Endothelial cell of umbilical vein (primary cell): ENCODE measurements around the gene GSE1. TPM values are rescaled to one million over a fixed set of nuclear protein-coding genes. Genes with fewer than 3 reads are reported as not detected.

ENCODE experiments used
- BruUV-seq: library from RNA; stranded (reverse); fragments of 400-500 nt; replicated peaks from 2 replicates; lab custom pipeline; 2021; lab: Mats Ljungman, UMichigan
- CTCF ChIA-PET: fragments of 300-600, 350-600 bp; sonication (Branson Sonifier 250); formaldehyde crosslinking; loops from one replicate; lab custom pipeline; 2021; ENCODE audit warnings: antibody characterized with exemption, inconsistent platforms; lab: Charles Lee
- POLR2A ChIA-PET: fragments of 300-600, 350-600 bp; sonication (Branson Sonifier 250); formaldehyde crosslinking; loops from one replicate; lab custom pipeline; 2021; ENCODE audit warnings: antibody characterized with exemption, inconsistent platforms; lab: Charles Lee
- DNase-seq: peaks from one replicate; pipeline ENCODE4 v3.0.0-alpha.2; 2011; ENCODE audit warnings: low read depth, low spot score
- FAIRE-seq: peaks from 2 replicates; lab custom pipeline; 2011; peaks lifted over from hg19 to GRCh38; lab: Jason Lieb, UNC
- H2AFZ ChIP-seq: 2 replicates; pipeline ENCODE4 v1.6.0; 2012; ENCODE audit warnings: low read depth, low read length, control low read depth, inconsistent platforms
- H3K27ac ChIP-seq: 2 replicates; pipeline ENCODE4 v1.5.1; 2011; ENCODE audit warnings: low read depth, mild to moderate bottlenecking, control low read depth, low read length, moderate library complexity; ENCODE audit not compliant: insufficient read depth
- H3K27me3 ChIP-seq, 2 experiments: 2 replicates each; pipeline versions ENCODE4 v1.6.0 to v1.6.1; 2011; ENCODE audit warnings: low read length in 2 of 2, mixed read lengths in 1 of 2; ENCODE audit not compliant: control insufficient read depth in 2 of 2, insufficient read depth in 2 of 2
- H3K36me3 ChIP-seq, 2 experiments: 2 replicates in 1 of 2; 3 replicates in 1 of 2; pipeline ENCODE4 v1.5.1; 2011; ENCODE audit warnings: low read length in 2 of 2, mild to moderate bottlenecking in 1 of 2, moderate library complexity in 1 of 2; ENCODE audit not compliant: control insufficient read depth in 2 of 2, insufficient read depth in 2 of 2; ENCODE audit errors: extremely low read depth in 1 of 2
- H3K4me1 ChIP-seq: 3 replicates; pipeline ENCODE4 v1.5.1; 2011; ENCODE audit warnings: mild to moderate bottlenecking, low read length; ENCODE audit not compliant: control insufficient read depth, insufficient read depth; ENCODE audit errors: extremely low read depth
- H3K4me2 ChIP-seq: 2 replicates; pipeline ENCODE4 v1.6.1; 2011; ENCODE audit warnings: low read length, control low read depth, mixed read lengths; ENCODE audit not compliant: insufficient read depth
- H3K4me3 ChIP-seq, 3 experiments: fragments of 200-600 bp in 1 of 3; sonication (generic), shearing (Covaris generic) in 1 of 3; replicated peaks in 1 of 3; 2 replicates each; pipeline ENCODE4 v1.5.1; 2011 to 2016; ENCODE audit warnings: control low read depth in 3 of 3, low read length in 3 of 3, mild to moderate bottlenecking in 2 of 3, inconsistent platforms in 1 of 3, low read depth in 1 of 3, moderate library complexity in 1 of 3; ENCODE audit not compliant: insufficient read depth in 1 of 3
- H3K79me2 ChIP-seq: 2 replicates; pipeline ENCODE4 v1.6.0; 2012; ENCODE audit warnings: low read length, inconsistent platforms; ENCODE audit not compliant: control insufficient read depth, insufficient read depth
- H3K9ac ChIP-seq: replicated peaks from 2 replicates; pipeline ENCODE3; 2011; ENCODE audit warnings: low read length, control low read depth; ENCODE audit not compliant: insufficient read depth; ENCODE audit errors: extremely low read depth
- H3K9me1 ChIP-seq: replicated peaks from 3 replicates; pipeline ENCODE4 v1.6.0; 2011; ENCODE audit warnings: mild to moderate bottlenecking, low read length; ENCODE audit not compliant: control insufficient read depth, insufficient read depth; ENCODE audit errors: extremely low read depth
- H3K9me3 ChIP-seq: replicated peaks from 2 replicates; pipeline ENCODE4 v1.5.1; 2012; ENCODE audit warnings: low read length, inconsistent platforms; ENCODE audit not compliant: control insufficient read depth, insufficient read depth
- H4K20me1 ChIP-seq: replicated peaks from 2 replicates; pipeline ENCODE3; 2011; ENCODE audit warnings: mild to moderate bottlenecking, low read length; ENCODE audit not compliant: control insufficient read depth, insufficient read depth; ENCODE audit errors: extremely low read depth
- CTCF ChIP-seq, 2 donors: IDR thresholded peaks; 1 replicate in 1 of 2; 2 replicates in 1 of 2; pipeline ENCODE4 v1.5.1; 2011; ENCODE audit warnings: low read length in 2 of 2, mild to moderate bottlenecking in 2 of 2, moderate library complexity in 2 of 2, control low read depth in 1 of 2, inconsistent platforms in 1 of 2, low read depth in 1 of 2; ENCODE audit not compliant: insufficient read depth in 1 of 2; ENCODE audit errors: extremely low read depth in 1 of 2
- EZH2 ChIP-seq: IDR thresholded peaks from 2 replicates; pipeline ENCODE4 v1.6.1; 2012; ENCODE audit warnings: borderline replicate concordance, low read depth, mild to moderate bottlenecking, moderate library complexity, low read length, inconsistent platforms; ENCODE audit not compliant: severe bottlenecking
- FOS ChIP-seq: IDR thresholded peaks from 2 replicates; pipeline ENCODE4 v1.6.1; 2011; ENCODE audit warnings: mild to moderate bottlenecking, low read length, moderate library complexity, borderline replicate concordance; ENCODE audit not compliant: insufficient read depth
- GATA2 ChIP-seq: IDR thresholded peaks from 2 replicates; pipeline ENCODE4 v1.7.0; 2011; ENCODE audit warnings: low read depth, mild to moderate bottlenecking, moderate library complexity, mixed read lengths, low read length; ENCODE audit not compliant: insufficient read length, insufficient read depth
- JUN ChIP-seq: IDR thresholded peaks from 2 replicates; pipeline ENCODE4 v1.6.1; 2011; ENCODE audit warnings: borderline replicate concordance, low read depth; ENCODE audit not compliant: insufficient read length, insufficient read depth
- MAX ChIP-seq: IDR thresholded peaks from 2 replicates; pipeline ENCODE4 v1.6.1; 2011; ENCODE audit not compliant: insufficient read depth, insufficient read length
- MYC ChIP-seq: IDR thresholded peaks from one replicate; pipeline ENCODE4 v1.6.1; 2011; ENCODE audit warnings: mild to moderate bottlenecking, low read depth, low read length
- POLR2A ChIP-seq: IDR thresholded peaks from 2 replicates; pipeline ENCODE4 v1.6.1; 2012; ENCODE audit warnings: low read depth, mild to moderate bottlenecking, control low read depth, low read length
- POLR2AphosphoS5 ChIP-seq: IDR thresholded peaks from 2 replicates; pipeline ENCODE4 v1.6.1; 2012; ENCODE audit warnings: low read depth, mild to moderate bottlenecking, control low read depth, low read length, moderate library complexity; ENCODE audit not compliant: insufficient read depth
- dilution Hi-C: fragments of 300-500 bp; cut with MboI; formaldehyde crosslinking; loops from one replicate; pipeline ENCODE4 v1.15.0; 2019; ENCODE audit warnings: low sequenced_read_pairs; ENCODE audit not compliant: extremely low pct_ligation_motif_present
- intact Hi-C: fragments of 100-400 bp; cut with micrococcal nuclease; formaldehyde crosslinking; loops from one replicate; pipeline ENCODE4 v1.10.0; 2022
- polyA plus RNA-seq, 4 experiments: library from polyadenylated mRNA; depleted of rRNA in 3 of 4; stranded (reverse) in 3 of 4; unstranded in 1 of 4; fragments of >200 nt; gene quantifications; 2 replicates each; pipeline versions ENCODE4 v1.2.1 to v1.2.3, GENCODE V29; 2011 to 2012; ENCODE audit warnings: missing spikeins in 1 of 4
- total RNA-seq: library from RNA; stranded (reverse); gene quantifications from 2 replicates; pipeline ENCODE4 v1.2.3, GENCODE V29; 2021

The GSE1 gene
- total and polyA plus RNA-seq, 2 donors (not counting 3 experiments of a cell fraction or from before 2014, with no cell fraction given) = 4.2 to 18.3 TPM

- Histone ChIP-seq H3K9me3 (no peaks in the 10 kb centered on the region), H3K9me1 (no peaks in the 10 kb centered on the region), H3K4me3 (no peak overlapping the region), H3K27ac (no peak overlapping the region), H3K79me2 (no peaks in the 10 kb centered on the region), H3K9ac (no peak overlapping the region), H3K4me1 (peaks cover 3% of the 10 kb centered on the region), H3K4me2 (no peak overlapping the region), H3K27me3 (peaks cover 0 to 2% of the 10 kb centered on the region in 2 experiments), H2AFZ (no peak overlapping the region), H3K36me3 (no peaks in the 10 kb centered on the region), H4K20me1 (no peaks in the 10 kb centered on the region)
- intact Hi-C loops (no loop called here), dilution Hi-C loops (no loop called here)
- CTCF ChIA-PET = interaction anchor here (1.3 to 2.6 kb wide), 3 partner anchors 10 to 492 kb away, joined by 4 to 11 read pairs (median 5); no protein-coding TSS in a partner anchor
- TF ChIP-seq EZH2 = no peak
- no peak for TF ChIP-seq POLR2AphosphoS5
- TF ChIP-seq FOS = no peak
- no peak for TF ChIP-seq GATA2
- TF ChIP-seq CTCF (IDR thresholded peaks at IDR 0.05; ENCODE audit: extremely low read depth in 1 of 2, insufficient read depth in 1 of 2, low read depth in 1 of 2, low read length in 2 of 2) = no peak
- no peak for TF ChIP-seq MYC
- no peak for TF ChIP-seq POLR2A
- TF ChIP-seq MAX = no peak
- TF ChIP-seq JUN = no peak
- FAIRE-seq = no peak
- POLR2A ChIA-PET = no interaction called here
- BruUV-seq = no TSS peak
- DNase-seq = no peak
These were observed 6.2 kb upstream of the GSE1 start for GRCh38 chr16:85606904-85607303.
